Measurements from ENCODE around the gene DCTD.

DNA sequence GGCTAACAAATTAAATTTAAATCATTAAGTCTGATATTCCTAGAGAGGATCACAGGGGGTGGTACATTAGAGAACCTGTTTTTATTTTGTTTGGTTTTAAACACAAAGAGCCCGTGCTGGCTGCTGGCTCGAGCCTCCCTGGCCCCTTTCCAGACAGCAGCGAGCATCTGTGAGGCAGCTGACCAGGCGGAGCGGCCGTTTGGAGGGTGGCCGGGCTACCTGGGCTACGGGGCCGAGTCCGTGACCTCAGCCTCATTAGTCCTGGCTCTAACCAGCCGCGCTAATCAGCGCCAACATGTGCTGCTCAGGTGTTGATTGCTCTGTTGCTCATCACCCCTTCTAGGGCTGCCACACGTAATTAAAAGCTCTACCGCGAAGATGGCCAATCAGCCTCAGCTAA is 35.3 kb downstream of the DCTD start:
- no peak for TF ChIP-seq CTCF (IDR thresholded peaks at IDR 0.05)
- TF ChIP-seq POLR2A (IDR thresholded peaks at IDR 0.05) = no peak

Measured in body of pancreas (tissue), 4 donors.